Heart left ventricle (tissue), 16 donors: Measurements from ENCODE around the gene DNAJB6. TPM values are rescaled to one million over a fixed set of nuclear protein-coding genes. Genes with fewer than 3 reads are reported as not detected.

Experiments used
- ATAC-seq, 4 donors: fragments of 200-7000 bp; cut with Tn5 transposase; one replicate each; pipeline ENCODE4 v1.9.1; 2020 to 2022; ENCODE audit warnings: moderate library complexity in 4 of 4, mild to moderate bottlenecking in 3 of 4, moderate number of reproducible peaks in 1 of 4
- DNase-seq, 5 donors: peaks; one replicate each; pipeline ENCODE4 v3.0.0-alpha.2; 2020
- H3K27ac ChIP-seq, 12 donors: fragments of 200-600 bp; sonication (generic) in 4 of 12; one replicate each; pipeline versions ENCODE4 v1.5.0 to v1.8.0; 2016 to 2022; ENCODE audit warnings: mild to moderate bottlenecking in 2 of 12
- H3K27me3 ChIP-seq, 9 donors: fragments of 200-600 bp; sonication (generic) in 2 of 9; one replicate each; pipeline versions ENCODE4 v1.5.1 to v1.8.0; 2016 to 2022; ENCODE audit warnings: mild to moderate bottlenecking in 3 of 9
- H3K36me3 ChIP-seq, 9 donors: fragments of 200-600 bp; sonication (generic) in 2 of 9; one replicate each; pipeline versions ENCODE4 v1.5.0 to v1.8.0; 2018 to 2022; ENCODE audit warnings: mild to moderate bottlenecking in 2 of 9
- H3K4me1 ChIP-seq, 12 donors: fragments of 200-600 bp; sonication (generic) in 4 of 12; one replicate each; pipeline versions ENCODE4 v1.5.0 to v1.8.0; 2016 to 2022; ENCODE audit warnings: mild to moderate bottlenecking in 3 of 12
- H3K4me3 ChIP-seq, 12 donors: fragments of 200-600 bp; sonication (generic) in 4 of 12; one replicate each; pipeline versions ENCODE4 v1.5.0 to v1.8.0; 2017 to 2022; ENCODE audit warnings: mild to moderate bottlenecking in 9 of 12, moderate library complexity in 4 of 12
- H3K9me3 ChIP-seq, 12 donors: fragments of 200-600 bp; sonication (generic) in 4 of 12; one replicate each; pipeline versions ENCODE4 v1.5.0 to v1.8.0; 2016 to 2022; ENCODE audit warnings: mild to moderate bottlenecking in 1 of 12
- POLR2A ChIP-seq, 2 donors: fragments of 450-650 bp; IDR thresholded peaks; one replicate each; pipeline ENCODE4 v1.6.1; 2017; ENCODE audit warnings: antibody characterized with exemption in 2 of 2, mild to moderate bottlenecking in 2 of 2, moderate library complexity in 2 of 2
- WGBS, 4 donors: extraction: QIAGEN DNeasy Blood & Tissue Kit in 2 of 4; methylation state at CpG; one replicate each; pipeline versions ENCODE4 v1.1.5 to v1.1.7; 2013 to 2018; 5-methylcytosine and 5-hydroxymethylcytosine counted together
- intact Hi-C, 10 donors: fragments of 100-400 bp; cut with DNase I; formaldehyde crosslinking; loops; one replicate each; pipeline versions ENCODE4 v1.11.1 to v1.14.2; 2022
- polyA plus RNA-seq, 2 donors: library from polyadenylated mRNA; stranded (reverse); fragments of 200-250 nt; gene quantifications; one replicate each; pipeline ENCODE4 v1.2.3, GENCODE V29; 2013
- total RNA-seq, 9 donors: library from RNA; depleted of rRNA in 2 of 9; stranded (reverse); fragments of >200 nt in 2 of 9; fragmentation: NEBNext Ultra II Directional in 3 of 9; extraction: Animal tissue kit (Norgen Biotek cat#: 25700) in 3 of 9; gene quantifications; one replicate each; pipeline versions ENCODE4 v1.1.0 to v1.2.4, GENCODE V29; 2016 to 2023
- TF ChIP-seq, protein P1 (sequence below), 12 donors: fragments of 200-600 bp; sonication (generic) in 4 of 12; IDR thresholded peaks; one replicate each; pipeline versions ENCODE4 v1.5.0 to v1.8.0; 2018 to 2022; ENCODE audit warnings: antibody characterized with exemption in 12 of 12, mild to moderate bottlenecking in 5 of 12
- donor health status: ischemic (EF 13 %, LVEDD 7.1; RV severe dilation, severe dysfunction).
- donor health status: healthy with polysubstance abuse.
- donor health status: DM: no; HTN: yes; CAD: no.
- donor health status: DM: no; HTN: no; CAD: no.
- donor health status: ischemic (EF 25% LVEDD 6.9; RV normal size, moderate dysfunction).
- donor health status: ischemic (EF 25% LVEDD 5.7; RV mildly dilated, moderate dysfunction).
- donor health status: healthy.
- donor health status: DM: yes; HTN: yes; CAD: no.
- donor health status: ischemic (EF 35%, LVEDD 5.7; RV mildly dilated, moderate dysfunction).
- donor health status: nonischemic (EF 11% LVEDD 7.7; RV severe dilation, severe dysfunction).
- donor health status: DM: yes; HTN: yes; CAD: no.
- donor health status: PGD.
- donor health status: ischemic (EF 29% LVEDD 5.4; RV normal size, mild dysfunction).
- donor health status: nonischemic (EF 23%, LVEDD 6.1; RV moderate dilation, normal function).

The DNAJB6 gene
- total and polyA plus RNA-seq, 11 donors: 118 to 237 (median 162) TPM

DNA sequence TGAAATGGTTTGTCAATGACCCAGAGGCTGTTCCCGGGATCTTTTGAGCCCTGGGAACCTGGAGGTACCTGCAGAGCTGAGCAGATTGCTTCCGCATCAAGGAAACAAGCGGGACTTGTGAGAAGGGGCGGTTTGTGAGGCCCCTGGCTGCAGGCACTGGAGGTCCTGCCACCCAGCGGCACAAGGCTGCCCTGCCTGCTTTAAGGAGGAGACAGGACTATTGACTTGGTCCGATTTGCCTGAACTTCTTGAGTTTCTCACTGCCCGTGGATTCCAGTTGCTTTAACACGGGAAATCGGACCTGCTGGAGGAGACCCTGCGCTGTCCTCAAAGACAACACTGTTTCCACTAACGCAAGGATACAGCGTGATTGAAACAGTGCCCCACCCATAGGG is 130.1 kb downstream of the DNAJB6 start:
- Histone ChIP-seq H3K27ac (no peak overlapping the region), H3K4me1 (peaks cover 0 to 8% (median 0%) of the 10 kb centered on the region in 12 donors), H3K27me3 (peaks cover 0 to 48% (median 13%) of the 10 kb centered on the region in 9 donors), H3K9me3 (no peaks in the 10 kb centered on the region), H3K4me3 (no peak overlapping the region), H3K36me3 (no peaks in the 10 kb centered on the region)
- no peak for ATAC-seq
- 71 to 88% (median 79%) methylated on average over 9 to 12 of the region's 12 CpGs for WGBS, 4 donors
- TF ChIP-seq, protein P1, sequence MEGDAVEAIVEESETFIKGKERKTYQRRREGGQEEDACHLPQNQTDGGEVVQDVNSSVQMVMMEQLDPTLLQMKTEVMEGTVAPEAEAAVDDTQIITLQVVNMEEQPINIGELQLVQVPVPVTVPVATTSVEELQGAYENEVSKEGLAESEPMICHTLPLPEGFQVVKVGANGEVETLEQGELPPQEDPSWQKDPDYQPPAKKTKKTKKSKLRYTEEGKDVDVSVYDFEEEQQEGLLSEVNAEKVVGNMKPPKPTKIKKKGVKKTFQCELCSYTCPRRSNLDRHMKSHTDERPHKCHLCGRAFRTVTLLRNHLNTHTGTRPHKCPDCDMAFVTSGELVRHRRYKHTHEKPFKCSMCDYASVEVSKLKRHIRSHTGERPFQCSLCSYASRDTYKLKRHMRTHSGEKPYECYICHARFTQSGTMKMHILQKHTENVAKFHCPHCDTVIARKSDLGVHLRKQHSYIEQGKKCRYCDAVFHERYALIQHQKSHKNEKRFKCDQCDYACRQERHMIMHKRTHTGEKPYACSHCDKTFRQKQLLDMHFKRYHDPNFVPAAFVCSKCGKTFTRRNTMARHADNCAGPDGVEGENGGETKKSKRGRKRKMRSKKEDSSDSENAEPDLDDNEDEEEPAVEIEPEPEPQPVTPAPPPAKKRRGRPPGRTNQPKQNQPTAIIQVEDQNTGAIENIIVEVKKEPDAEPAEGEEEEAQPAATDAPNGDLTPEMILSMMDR (IDR thresholded peaks at IDR 0.05): no peak
- no peak for TF ChIP-seq POLR2A (IDR thresholded peaks at IDR 0.05)
- DNase-seq: peak in 1 of 5 donors; percentile 8
- intact Hi-C loops: no loop called here

Other genes with a start within 250 kb of the DNAJB6 start
- 10 to 100 TPM; 41.4 to 57.5 (median 48.3) TPM for gene UBE3C, start 198.1 kb upstream of the DNAJB6 start, total RNA-seq
- gene UBE3C, start 198.1 kb upstream of the DNAJB6 start, polyA plus RNA-seq: 10 to 100 TPM; 11.0 to 47.2 TPM